WI38 (cell line): Measurements from ENCODE around the gene BMS1.
"Not testable (repeated sequence)": the region's sequence is repeated elsewhere in the genome, so short reads cannot be mapped to it uniquely, and the experiment has no call there.

ENCODE experiments used
- H3K4me3 ChIP-seq: 2 replicates; pipeline ENCODE4 v1.5.1; 2011; ENCODE audit warnings: low read depth, mild to moderate bottlenecking, control low read depth, low read length
- CTCF ChIP-seq: IDR thresholded peaks from 2 replicates; pipeline ENCODE4 v1.5.1; 2012; ENCODE audit warnings: low read depth, mild to moderate bottlenecking, control low read depth, low read length

Gene BMS1

DNA sequence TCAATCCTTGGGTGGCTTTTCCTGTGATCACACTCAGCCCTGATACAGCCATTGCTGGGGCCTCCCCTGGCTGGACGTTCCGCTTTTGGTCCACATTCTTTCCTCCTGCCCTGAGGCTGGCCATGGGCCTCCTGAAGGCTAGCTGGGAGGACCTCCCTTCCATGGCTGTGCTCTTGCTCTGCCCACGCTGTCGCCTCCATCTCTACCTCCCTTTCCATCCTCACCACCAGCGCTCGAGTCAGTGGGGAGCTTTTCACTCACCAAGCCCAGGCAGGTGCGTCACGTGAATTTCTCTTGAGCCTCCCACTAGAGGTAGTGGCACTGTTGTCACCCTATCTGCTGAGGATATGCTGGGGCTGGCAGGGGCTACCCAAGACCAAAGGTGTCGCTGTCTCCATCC is 85.9 kb downstream of the BMS1 start:
- H3K4me3 ChIP-seq, result no peak overlapping the region
- no peak for TF ChIP-seq CTCF

DNA sequence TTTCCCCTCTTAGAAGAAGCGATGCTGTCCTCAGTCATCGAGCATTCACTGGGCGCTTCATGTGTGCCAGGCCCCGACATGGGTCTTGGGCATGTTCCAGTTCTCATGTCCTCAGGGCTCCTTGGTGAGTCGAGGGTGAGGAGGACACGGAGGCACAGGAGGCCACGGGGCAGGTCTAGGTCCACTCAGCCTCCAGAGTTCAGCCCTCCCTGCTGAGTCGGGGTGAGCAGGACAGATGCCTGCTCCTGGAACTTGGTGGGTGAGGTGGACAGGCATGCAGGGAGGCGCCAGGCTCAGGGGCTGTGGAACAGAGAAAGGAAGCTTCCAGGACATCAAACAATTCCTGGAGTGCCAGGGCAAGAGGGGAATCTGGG is 87.4 kb downstream of the BMS1 start:
- no peak overlapping the region for H3K4me3 ChIP-seq
- TF ChIP-seq CTCF, result no peak

GRCh38 chr10:42871138-42871641 is 88.6 kb downstream of the BMS1 start:
- H3K4me3 ChIP-seq, result not testable (repeated sequence)

- H3K4me3 ChIP-seq, result no peak overlapping the region
- TF ChIP-seq CTCF, result no peak
Observed at GRCh38 chr10:42871823-42872222, 89.2 kb downstream of the BMS1 start.

GRCh38 chr10:42872865-42873435 is 90.4 kb downstream of the BMS1 start:
- no peak for TF ChIP-seq CTCF
- no peak overlapping the region for H3K4me3 ChIP-seq

DNA sequence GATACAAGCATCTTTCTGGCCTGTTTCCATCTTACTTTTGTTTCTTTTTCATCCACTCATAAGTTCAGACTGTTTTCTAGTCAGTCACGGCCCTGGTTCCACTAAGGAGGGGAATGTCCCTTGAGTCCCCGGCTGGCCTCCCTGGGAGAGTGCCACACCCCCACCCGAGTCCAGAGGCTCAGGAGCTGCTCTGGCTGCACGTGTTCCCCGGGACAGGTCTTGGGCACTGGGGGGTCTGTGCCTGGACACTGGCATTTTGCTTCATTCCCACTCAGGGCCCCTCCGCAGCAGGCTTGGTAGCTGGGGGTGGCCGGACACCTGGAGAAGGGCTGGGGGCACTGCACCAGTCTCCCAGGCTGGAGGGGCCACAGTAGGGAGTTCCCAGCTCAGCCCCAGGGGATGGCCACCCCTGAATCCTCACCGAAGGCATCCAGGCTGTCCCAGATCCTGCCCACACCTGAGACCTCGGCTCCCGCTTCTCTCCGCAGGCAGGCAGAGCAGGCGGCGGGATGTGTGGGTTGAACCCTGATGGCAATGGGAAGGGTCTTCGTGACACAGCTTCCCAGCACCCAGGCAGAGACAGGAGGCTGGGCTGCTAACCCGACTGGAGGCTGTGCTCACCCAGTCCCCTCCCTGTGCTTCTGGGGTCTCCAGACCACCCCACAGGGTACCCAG is 92.3 kb downstream of the BMS1 start:
- no peak overlapping the region for H3K4me3 ChIP-seq
- no peak for TF ChIP-seq CTCF

DNA sequence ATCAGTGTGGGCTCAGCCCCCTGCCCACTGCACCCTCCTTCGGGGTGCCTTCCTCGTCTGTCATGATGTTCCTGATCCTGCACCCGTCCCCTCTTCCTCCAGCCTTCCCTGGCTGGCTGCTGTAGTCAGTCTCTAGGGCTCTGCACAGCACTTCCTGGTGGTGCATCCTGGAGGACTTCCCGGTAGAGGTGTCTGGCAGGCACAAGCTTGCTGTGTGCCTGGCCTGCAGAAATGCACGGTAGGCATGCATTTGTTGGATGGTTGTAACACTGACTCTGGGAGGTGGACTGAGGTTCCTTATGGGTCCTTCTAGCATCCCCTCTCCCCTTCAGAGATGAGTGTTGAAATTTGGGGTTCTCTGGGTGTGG is 92.8 kb downstream of the BMS1 start:
- TF ChIP-seq CTCF, result no peak
- H3K4me3 ChIP-seq, result no peak overlapping the region

- no peak for TF ChIP-seq CTCF
- H3K4me3 ChIP-seq, result no peak overlapping the region
Observed at GRCh38 chr10:42875798-42876341, 93.3 kb downstream of the BMS1 start.
